Measurements from ENCODE around the gene POLD2. TPM values are rescaled to one million over a fixed set of nuclear protein-coding genes. Genes with fewer than 3 reads are reported as not detected.

POLD2 gene
- total RNA-seq, 5 donors from 2014 or later (not counting 1 experiment from before 2014, with no cell fraction given), result 53.4 to 85.1 (median 72.6) TPM

- ChIA-PET CTCF (no interaction called here), POLR2A (no interaction called here)
- H3K36me3 ChIP-seq (ENCODE audit: control insufficient read depth in 2 of 2, extremely low read depth in 1 of 2, insufficient read depth in 1 of 2, low read length in 1 of 2), result peaks cover 35 to 59% of the 10 kb centered on the region in 2 donors
- H3K27me3 ChIP-seq (replicated peaks in 1 of 2; ENCODE audit: control insufficient read depth in 2 of 2, extremely low read depth in 1 of 2, insufficient read depth in 2 of 2, low read length in 1 of 2), result no peaks in the 10 kb centered on the region
- H3K4me3 ChIP-seq (ENCODE audit: control insufficient read depth in 1 of 2, extremely low read depth in 1 of 2, low read length in 1 of 2), result no peak overlapping the region
- Mint-ChIP-seq H3K4me1 (peaks cover 32 to 42% (median 33%) of the 10 kb centered on the region in 3 donors), H3K4me3 (no peak overlapping the region), H3K9me3 (no peaks in the 10 kb centered on the region), H3K27ac (no peak overlapping the region), H3K36me3 (peaks cover 20% of the 10 kb centered on the region), H3K27me3 (no peaks in the 10 kb centered on the region)
- 94% methylated on average over 4 of the region's 11 CpGs for WGBS (ENCODE audit: insufficient coverage)
- ATAC-seq (replicated peaks in 1 of 4) (no peak), DNase-seq (no peak)
- H3K9me3 ChIP-seq, result no peaks in the 10 kb centered on the region
- peaks cover 4 to 53% of the 10 kb centered on the region in 2 experiments for H3K4me1 ChIP-seq (ENCODE audit: control insufficient read depth in 1 of 2, extremely low read depth in 1 of 2, insufficient read depth in 2 of 2, low read length in 2 of 2)
- no peak overlapping the region for H3K27ac ChIP-seq (ENCODE audit: low read length)
These were observed 43.9 kb downstream of the POLD2 start for GRCh38 chr7:44079331-44080021.

- ChIA-PET CTCF (no interaction called here), POLR2A (interaction anchor here in 1 of 2 donors (0.6 kb wide), 1 partner anchor 494 kb away, joined by 5 read pairs; no protein-coding TSS in a partner anchor)
- Mint-ChIP-seq H3K4me3 (peak overlapping the region in 1 of 3 donors; percentile 31), H3K36me3 (peaks cover 20% of the 10 kb centered on the region), H3K9me3 (no peaks in the 10 kb centered on the region), H3K27ac (peak overlapping the region in 1 of 2 donors; percentile 61), H3K4me1 (peaks cover 30 to 40% (median 33%) of the 10 kb centered on the region in 3 donors), H3K27me3 (no peaks in the 10 kb centered on the region)
- H3K9me3 ChIP-seq, result no peaks in the 10 kb centered on the region
- DNase-seq, result no peak
- no peak overlapping the region for H3K4me3 ChIP-seq (ENCODE audit: control insufficient read depth in 1 of 2, extremely low read depth in 1 of 2, low read length in 1 of 2)
- no peaks in the 10 kb centered on the region for H3K27me3 ChIP-seq (replicated peaks in 1 of 2; ENCODE audit: control insufficient read depth in 2 of 2, extremely low read depth in 1 of 2, insufficient read depth in 2 of 2, low read length in 1 of 2)
- peaks cover 4 to 63% of the 10 kb centered on the region in 2 experiments for H3K4me1 ChIP-seq (ENCODE audit: control insufficient read depth in 1 of 2, extremely low read depth in 1 of 2, insufficient read depth in 2 of 2, low read length in 2 of 2)
- 100% methylated on average over 4 of the region's 8 CpGs for WGBS (ENCODE audit: insufficient coverage)
- H3K36me3 ChIP-seq (ENCODE audit: control insufficient read depth in 2 of 2, extremely low read depth in 1 of 2, insufficient read depth in 1 of 2, low read length in 1 of 2), result peaks cover 40 to 67% of the 10 kb centered on the region in 2 donors
- no peak overlapping the region for H3K27ac ChIP-seq (ENCODE audit: low read length)
- no peak for ATAC-seq (replicated peaks in 1 of 4)
These were observed 44.8 kb downstream of the POLD2 start for GRCh38 chr7:44078521-44078920.

GRCh38 chr7:44077681-44078091 is 45.7 kb downstream of the POLD2 start:
- Histone ChIP-seq H3K27ac (ENCODE audit: low read length) (no peak overlapping the region), H3K4me3 (ENCODE audit: control insufficient read depth in 1 of 2, extremely low read depth in 1 of 2, low read length in 1 of 2) (no peak overlapping the region), H3K27me3 (replicated peaks in 1 of 2; ENCODE audit: control insufficient read depth in 2 of 2, extremely low read depth in 1 of 2, insufficient read depth in 2 of 2, low read length in 1 of 2) (no peaks in the 10 kb centered on the region), H3K4me1 (ENCODE audit: control insufficient read depth in 1 of 2, extremely low read depth in 1 of 2, insufficient read depth in 2 of 2, low read length in 2 of 2) (peaks cover 4 to 63% of the 10 kb centered on the region in 2 experiments), H3K36me3 (ENCODE audit: control insufficient read depth in 2 of 2, extremely low read depth in 1 of 2, insufficient read depth in 1 of 2, low read length in 1 of 2) (peaks cover 40 to 76% of the 10 kb centered on the region in 2 donors), H3K9me3 (no peaks in the 10 kb centered on the region)
- H3K36me3 Mint-ChIP-seq, result peaks cover 28% of the 10 kb centered on the region
- ATAC-seq (replicated peaks in 1 of 4) (no peak), DNase-seq (no peak)
- no peak overlapping the region for H3K4me3 Mint-ChIP-seq
- peak overlapping the region; percentile 11 to 70 for H3K27ac Mint-ChIP-seq
- CTCF ChIA-PET, result no interaction called here
- H3K4me1 Mint-ChIP-seq, result peaks cover 23 to 38% (median 27%) of the 10 kb centered on the region in 3 donors
- 66% methylated on average over 5 of the region's 5 CpGs for WGBS (ENCODE audit: insufficient coverage)
- no peaks in the 10 kb centered on the region for H3K9me3 Mint-ChIP-seq
- H3K27me3 Mint-ChIP-seq, result no peaks in the 10 kb centered on the region
- POLR2A ChIA-PET, result no interaction called here

- no peaks in the 10 kb centered on the region for H3K9me3 ChIP-seq
- Mint-ChIP-seq H3K27ac (no peak overlapping the region), H3K27me3 (no peaks in the 10 kb centered on the region), H3K9me3 (no peaks in the 10 kb centered on the region), H3K36me3 (peaks cover 31% of the 10 kb centered on the region), H3K4me1 (peaks cover 29 to 44% (median 29%) of the 10 kb centered on the region in 3 donors), H3K4me3 (no peak overlapping the region)
- POLR2A ChIA-PET, result no interaction called here
- WGBS (ENCODE audit: insufficient coverage), result 94% methylated on average over 7 of the region's 9 CpGs
- H3K4me1 ChIP-seq (ENCODE audit: control insufficient read depth in 1 of 2, extremely low read depth in 1 of 2, insufficient read depth in 2 of 2, low read length in 2 of 2), result peaks cover 4 to 67% of the 10 kb centered on the region in 2 experiments
- ATAC-seq (replicated peaks in 1 of 4), result no peak
- no peak overlapping the region for H3K4me3 ChIP-seq (ENCODE audit: control insufficient read depth in 1 of 2, extremely low read depth in 1 of 2, low read length in 1 of 2)
- no peak overlapping the region for H3K27ac ChIP-seq (ENCODE audit: low read length)
- H3K27me3 ChIP-seq (replicated peaks in 1 of 2; ENCODE audit: control insufficient read depth in 2 of 2, extremely low read depth in 1 of 2, insufficient read depth in 2 of 2, low read length in 1 of 2), result no peaks in the 10 kb centered on the region
- H3K36me3 ChIP-seq (ENCODE audit: control insufficient read depth in 2 of 2, extremely low read depth in 1 of 2, insufficient read depth in 1 of 2, low read length in 1 of 2), result peaks cover 40 to 78% of the 10 kb centered on the region in 2 donors
- DNase-seq, result no peak
- CTCF ChIA-PET, result no interaction called here
These were observed 46.3 kb downstream of the POLD2 start for GRCh38 chr7:44077061-44077460.

GRCh38 chr7:44076101-44076895 is 47.0 kb downstream of the POLD2 start:
- DNase-seq, result no peak

GRCh38 chr7:44075296-44076075 is 47.9 kb downstream of the POLD2 start:
- H3K4me1 Mint-ChIP-seq, result peaks cover 15 to 33% (median 20%) of the 10 kb centered on the region in 3 donors
- DNase-seq, result no peak
- POLR2A ChIA-PET, result interaction anchor here in 1 of 2 donors (0.6 kb wide), 2 partner anchors 31 to 353 kb away, joined by 4 read pairs; no protein-coding TSS in a partner anchor

More at GRCh38 chr7:44076101-44076895, 47.0 kb downstream of the POLD2 start:
- H3K4me3 ChIP-seq (ENCODE audit: control insufficient read depth in 1 of 2, extremely low read depth in 1 of 2, low read length in 1 of 2), result no peak overlapping the region
- H3K27ac ChIP-seq (ENCODE audit: low read length), result no peak overlapping the region
- H3K9me3 ChIP-seq, result no peaks in the 10 kb centered on the region
- POLR2A ChIA-PET, result interaction anchor here in 1 of 2 donors (0.6 kb wide), 1 partner anchor 352 kb away, joined by 4 read pairs; no protein-coding TSS in a partner anchor
- CTCF ChIA-PET, result no interaction called here
- Mint-ChIP-seq H3K36me3 (peaks cover 34% of the 10 kb centered on the region), H3K9me3 (no peaks in the 10 kb centered on the region), H3K27me3 (no peaks in the 10 kb centered on the region), H3K4me1 (peaks cover 22 to 39% (median 27%) of the 10 kb centered on the region in 3 donors), H3K27ac (no peak overlapping the region), H3K4me3 (no peak overlapping the region)
- H3K4me1 ChIP-seq (ENCODE audit: control insufficient read depth in 1 of 2, extremely low read depth in 1 of 2, insufficient read depth in 2 of 2, low read length in 2 of 2), result peaks cover 3 to 60% of the 10 kb centered on the region in 2 experiments
- ATAC-seq (replicated peaks in 1 of 4), result no peak
- 95% methylated on average over 19 of the region's 20 CpGs for WGBS (ENCODE audit: insufficient coverage)
- H3K27me3 ChIP-seq (replicated peaks in 1 of 2; ENCODE audit: control insufficient read depth in 2 of 2, extremely low read depth in 1 of 2, insufficient read depth in 2 of 2, low read length in 1 of 2), result no peaks in the 10 kb centered on the region
- H3K36me3 ChIP-seq (ENCODE audit: control insufficient read depth in 2 of 2, extremely low read depth in 1 of 2, insufficient read depth in 1 of 2, low read length in 1 of 2), result peaks cover 40 to 78% of the 10 kb centered on the region in 2 donors

More at GRCh38 chr7:44075296-44076075, 47.9 kb downstream of the POLD2 start:
- no peak overlapping the region for H3K4me3 Mint-ChIP-seq
- no peak overlapping the region for H3K27ac Mint-ChIP-seq
- Histone ChIP-seq H3K27ac (ENCODE audit: low read length) (no peak overlapping the region), H3K9me3 (no peaks in the 10 kb centered on the region), H3K36me3 (ENCODE audit: control insufficient read depth in 2 of 2, extremely low read depth in 1 of 2, insufficient read depth in 1 of 2, low read length in 1 of 2) (peaks cover 40 to 77% of the 10 kb centered on the region in 2 donors), H3K4me1 (ENCODE audit: control insufficient read depth in 1 of 2, extremely low read depth in 1 of 2, insufficient read depth in 2 of 2, low read length in 2 of 2) (peaks cover 0 to 52% of the 10 kb centered on the region in 2 experiments), H3K27me3 (replicated peaks in 1 of 2; ENCODE audit: control insufficient read depth in 2 of 2, extremely low read depth in 1 of 2, insufficient read depth in 2 of 2, low read length in 1 of 2) (no peaks in the 10 kb centered on the region), H3K4me3 (ENCODE audit: control insufficient read depth in 1 of 2, extremely low read depth in 1 of 2, low read length in 1 of 2) (no peak overlapping the region)
- H3K36me3 Mint-ChIP-seq, result peaks cover 29% of the 10 kb centered on the region
- H3K27me3 Mint-ChIP-seq, result no peaks in the 10 kb centered on the region
- CTCF ChIA-PET, result interaction anchor here in 1 of 2 donors (0.6 kb wide), 1 partner anchor 14 kb away, joined by 3 read pairs; no protein-coding TSS in a partner anchor
- no peak for ATAC-seq (replicated peaks in 1 of 4)
- WGBS (ENCODE audit: insufficient coverage), result 91% methylated on average over 12 of the region's 17 CpGs
- H3K9me3 Mint-ChIP-seq, result no peaks in the 10 kb centered on the region
